Measurements from ENCODE around the gene ZNF708.
"Not testable (repeated sequence)": the region's sequence is repeated elsewhere in the genome, so short reads cannot be mapped to it uniquely, and the experiment has no call there.

ZNF708 gene

DNA sequence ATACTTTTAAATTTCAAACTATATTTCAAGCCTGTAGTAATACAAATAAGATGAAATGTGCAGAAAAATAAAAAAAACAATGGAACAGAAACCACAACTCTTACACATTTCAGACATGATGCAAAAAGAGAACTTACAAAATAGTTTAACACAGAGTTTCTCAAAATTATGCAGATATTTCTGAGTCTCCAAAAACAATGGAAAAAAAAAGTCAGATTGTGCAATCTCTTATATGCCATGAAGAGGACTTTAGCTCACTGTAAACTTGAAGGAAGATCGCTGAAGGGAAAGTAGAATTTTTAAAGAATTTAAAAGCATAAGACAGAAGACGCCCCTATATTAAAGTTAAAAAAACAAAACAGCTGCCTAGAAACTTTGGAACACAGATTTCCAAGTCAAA is 20.4 kb downstream of the ZNF708 start:
- H3K4me3 ChIP-seq (ENCODE audit: low read depth, low read length): no peak overlapping the region
- TF ChIP-seq, protein P1, sequence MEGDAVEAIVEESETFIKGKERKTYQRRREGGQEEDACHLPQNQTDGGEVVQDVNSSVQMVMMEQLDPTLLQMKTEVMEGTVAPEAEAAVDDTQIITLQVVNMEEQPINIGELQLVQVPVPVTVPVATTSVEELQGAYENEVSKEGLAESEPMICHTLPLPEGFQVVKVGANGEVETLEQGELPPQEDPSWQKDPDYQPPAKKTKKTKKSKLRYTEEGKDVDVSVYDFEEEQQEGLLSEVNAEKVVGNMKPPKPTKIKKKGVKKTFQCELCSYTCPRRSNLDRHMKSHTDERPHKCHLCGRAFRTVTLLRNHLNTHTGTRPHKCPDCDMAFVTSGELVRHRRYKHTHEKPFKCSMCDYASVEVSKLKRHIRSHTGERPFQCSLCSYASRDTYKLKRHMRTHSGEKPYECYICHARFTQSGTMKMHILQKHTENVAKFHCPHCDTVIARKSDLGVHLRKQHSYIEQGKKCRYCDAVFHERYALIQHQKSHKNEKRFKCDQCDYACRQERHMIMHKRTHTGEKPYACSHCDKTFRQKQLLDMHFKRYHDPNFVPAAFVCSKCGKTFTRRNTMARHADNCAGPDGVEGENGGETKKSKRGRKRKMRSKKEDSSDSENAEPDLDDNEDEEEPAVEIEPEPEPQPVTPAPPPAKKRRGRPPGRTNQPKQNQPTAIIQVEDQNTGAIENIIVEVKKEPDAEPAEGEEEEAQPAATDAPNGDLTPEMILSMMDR (IDR thresholded peaks at IDR 0.05; ENCODE audit: insufficient read depth, low read depth, low read length, missing control alignments): no peak
- no peak for DNase-seq (ENCODE audit: low read depth)

DNA sequence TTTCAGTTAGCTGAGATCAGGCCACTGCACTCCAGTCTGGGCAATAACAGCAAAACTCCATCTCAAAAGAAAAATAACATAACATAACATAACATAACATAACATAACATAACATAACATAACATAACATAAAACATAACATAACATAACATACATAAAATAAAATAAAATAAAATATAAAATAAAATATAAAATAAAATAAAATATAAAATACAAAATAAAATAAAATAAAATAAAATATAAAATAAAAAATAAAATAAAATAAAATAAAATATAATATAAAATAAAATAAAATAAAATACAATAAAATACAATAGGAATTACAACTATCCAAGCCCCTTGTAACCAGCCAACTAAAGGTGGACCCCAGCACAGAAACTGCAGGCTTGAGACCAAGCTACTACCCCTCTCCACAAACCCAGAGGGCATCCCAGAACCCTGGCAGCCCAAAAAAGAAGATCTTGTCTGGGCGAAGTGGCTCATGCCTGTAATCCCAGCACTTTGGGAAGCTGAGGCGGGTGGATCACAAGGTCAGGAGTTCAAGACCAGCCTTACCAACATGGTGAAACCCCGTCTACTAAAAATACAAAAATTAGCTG is 22.2 kb downstream of the ZNF708 start:
- not testable (repeated sequence) for H3K4me3 ChIP-seq (ENCODE audit: low read depth, low read length); DNase-seq (ENCODE audit: low read depth)

DNA sequence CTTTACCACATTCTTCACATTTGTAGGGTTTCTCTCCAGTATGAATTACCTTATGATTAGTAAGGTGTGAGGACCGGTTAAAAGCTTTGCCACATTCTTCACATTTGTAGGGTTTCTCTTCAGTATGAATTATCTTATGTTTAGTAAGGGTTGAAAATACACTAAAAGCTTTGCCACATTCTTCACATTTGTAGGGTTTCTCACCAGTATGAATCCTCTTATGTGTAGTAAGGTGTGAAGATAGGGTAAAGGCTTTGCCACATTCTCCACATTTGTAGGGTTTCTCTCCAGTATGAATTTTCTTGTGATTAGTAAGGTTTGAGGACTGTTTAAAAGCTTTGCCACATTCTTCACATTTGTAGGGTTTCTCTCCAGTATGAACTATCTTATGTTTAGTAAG is 35.4 kb downstream of the ZNF708 start:
- H3K4me3 ChIP-seq (ENCODE audit: low read depth, low read length); DNase-seq (ENCODE audit: low read depth): not testable (repeated sequence)

DNA sequence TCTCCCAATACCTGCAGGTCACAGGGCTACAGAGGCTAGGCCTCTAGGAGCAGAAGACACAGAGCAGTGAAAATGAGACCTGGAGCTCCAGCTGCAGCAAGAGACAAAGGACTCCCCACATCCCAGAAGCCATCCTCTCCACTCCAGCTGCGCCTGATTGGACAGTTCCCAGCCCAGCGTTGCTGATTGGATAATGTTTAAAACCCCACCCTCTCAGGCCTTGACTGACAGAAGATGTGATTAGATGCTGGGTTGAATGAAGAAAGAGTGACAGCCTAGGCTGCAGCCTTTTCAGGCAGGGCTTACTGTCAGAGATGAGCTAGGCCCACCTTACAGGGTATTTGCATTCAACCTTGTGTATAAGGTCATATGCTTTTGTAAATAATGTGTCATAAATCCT is 59.4 kb downstream of the ZNF708 start:
- no peak for DNase-seq (ENCODE audit: low read depth)
- no peak overlapping the region for H3K4me3 ChIP-seq (ENCODE audit: low read depth, low read length)
- TF ChIP-seq, protein P1 (IDR thresholded peaks at IDR 0.05; ENCODE audit: insufficient read depth, low read depth, low read length, missing control alignments): no peak

DNA sequence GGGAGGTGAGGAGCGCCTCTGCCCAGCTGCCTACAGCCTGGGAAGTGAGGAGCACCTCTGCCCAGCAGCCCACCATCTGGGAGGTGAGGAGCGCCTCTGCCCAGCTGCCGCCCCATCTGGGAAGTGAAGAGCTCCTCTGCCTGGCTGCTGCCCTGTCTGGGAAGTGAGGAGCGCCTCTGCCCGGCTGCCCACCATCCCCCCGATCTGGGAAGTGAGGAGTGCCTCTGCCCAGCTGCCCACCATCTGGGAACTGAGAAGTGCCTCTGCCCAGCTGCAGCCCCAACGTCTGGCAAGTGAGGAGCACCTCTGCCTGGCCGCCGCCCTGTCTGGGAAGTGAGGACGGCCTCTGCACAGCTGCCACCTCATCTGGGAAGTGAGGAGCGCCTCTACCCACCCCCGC is 64.3 kb downstream of the ZNF708 start:
- DNase-seq (ENCODE audit: low read depth): no peak
- TF ChIP-seq, protein P1 (IDR thresholded peaks at IDR 0.05; ENCODE audit: insufficient read depth, low read depth, low read length, missing control alignments): no peak
- no peak overlapping the region for H3K4me3 ChIP-seq (ENCODE audit: low read depth, low read length)

DNA sequence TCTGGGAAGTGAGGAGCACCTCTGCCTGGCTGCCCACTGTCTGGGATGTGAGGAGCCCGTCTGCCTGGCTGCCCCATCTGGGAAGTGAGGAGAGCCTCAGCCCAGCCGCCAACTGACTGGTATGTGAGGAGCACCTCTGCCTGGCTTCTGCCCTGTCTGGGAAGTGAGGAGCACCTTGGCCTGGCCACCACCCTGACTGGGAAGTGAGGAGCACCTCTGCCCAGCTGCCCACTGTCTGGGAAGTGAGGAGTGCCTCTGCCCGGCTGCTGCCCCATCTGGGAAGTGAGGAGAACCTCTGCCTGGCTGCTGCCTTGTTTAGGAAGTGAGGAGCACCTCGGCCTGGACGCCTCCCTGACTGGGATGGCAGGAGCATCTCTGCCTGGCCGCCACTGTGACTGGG is 64.8 kb downstream of the ZNF708 start:
- no peak for DNase-seq (ENCODE audit: low read depth)
- H3K4me3 ChIP-seq (ENCODE audit: low read depth, low read length): no peak overlapping the region
- TF ChIP-seq, protein P1 (IDR thresholded peaks at IDR 0.05; ENCODE audit: insufficient read depth, low read depth, low read length, missing control alignments): no peak

DNA sequence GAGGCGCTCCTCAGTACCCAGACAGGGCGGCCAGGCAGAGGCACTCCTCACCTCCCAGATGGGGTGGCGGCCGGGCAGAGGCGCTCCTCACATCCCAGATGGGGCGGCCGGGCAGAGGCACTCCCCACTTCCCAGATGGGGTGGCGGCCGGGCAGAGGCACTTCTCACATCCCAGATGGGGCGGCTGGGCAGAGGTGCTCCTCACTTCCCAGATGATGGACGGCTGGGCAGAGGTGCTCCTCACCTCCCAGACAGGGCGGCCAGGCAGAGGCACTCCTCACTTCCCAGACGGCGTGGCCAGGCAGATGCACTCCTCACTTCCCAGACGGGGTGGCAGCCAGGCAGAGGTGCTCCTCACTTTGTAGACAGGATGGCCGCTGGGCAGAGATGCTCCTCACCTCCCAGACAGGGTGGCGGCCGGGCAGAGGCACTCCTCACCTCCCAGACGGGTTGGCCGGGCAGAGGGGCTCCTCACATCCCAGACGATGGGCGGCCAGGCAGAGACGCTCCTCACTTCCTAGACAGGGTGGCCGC is 68.3 kb downstream of the ZNF708 start:
- not testable (repeated sequence) for DNase-seq (ENCODE audit: low read depth); H3K4me3 ChIP-seq (ENCODE audit: low read depth, low read length)

DNA sequence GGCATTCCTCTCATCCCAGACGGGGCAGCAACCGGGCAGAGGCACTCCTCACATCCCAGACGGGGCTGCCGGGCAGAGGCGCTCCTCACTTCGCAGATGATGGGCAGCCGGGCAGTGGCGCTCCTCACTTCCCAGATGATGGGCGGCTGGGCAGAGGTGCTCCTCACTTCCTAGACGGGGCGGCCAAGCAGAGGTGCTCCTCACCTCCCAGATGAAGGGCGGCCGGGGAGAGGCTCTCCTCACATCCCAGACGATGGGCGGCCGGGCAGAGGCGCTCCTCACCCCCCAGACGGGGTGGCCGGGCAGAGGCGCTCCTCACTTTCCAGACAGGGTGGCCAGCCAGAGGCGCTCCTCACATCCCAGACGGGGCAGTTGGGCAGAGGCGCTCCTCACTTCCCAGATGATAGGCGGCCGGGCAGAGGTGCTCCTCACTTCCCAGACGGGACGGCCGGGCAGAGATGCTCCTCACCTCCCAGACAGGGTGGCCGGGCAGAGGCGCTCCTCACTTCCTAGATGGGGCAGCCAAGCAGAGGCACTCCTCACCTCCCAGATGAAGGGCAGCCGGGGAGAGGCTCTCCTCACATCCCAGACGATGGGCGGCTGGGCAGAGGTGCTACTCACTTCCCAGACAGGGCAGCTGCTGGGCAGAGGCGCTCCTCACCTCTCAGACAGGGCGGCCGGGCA is 68.9 kb downstream of the ZNF708 start:
- no peak overlapping the region for H3K4me3 ChIP-seq (ENCODE audit: low read depth, low read length)
- DNase-seq (ENCODE audit: low read depth): no peak
- TF ChIP-seq, protein P1 (IDR thresholded peaks at IDR 0.05; ENCODE audit: insufficient read depth, low read depth, low read length, missing control alignments): no peak

DNA sequence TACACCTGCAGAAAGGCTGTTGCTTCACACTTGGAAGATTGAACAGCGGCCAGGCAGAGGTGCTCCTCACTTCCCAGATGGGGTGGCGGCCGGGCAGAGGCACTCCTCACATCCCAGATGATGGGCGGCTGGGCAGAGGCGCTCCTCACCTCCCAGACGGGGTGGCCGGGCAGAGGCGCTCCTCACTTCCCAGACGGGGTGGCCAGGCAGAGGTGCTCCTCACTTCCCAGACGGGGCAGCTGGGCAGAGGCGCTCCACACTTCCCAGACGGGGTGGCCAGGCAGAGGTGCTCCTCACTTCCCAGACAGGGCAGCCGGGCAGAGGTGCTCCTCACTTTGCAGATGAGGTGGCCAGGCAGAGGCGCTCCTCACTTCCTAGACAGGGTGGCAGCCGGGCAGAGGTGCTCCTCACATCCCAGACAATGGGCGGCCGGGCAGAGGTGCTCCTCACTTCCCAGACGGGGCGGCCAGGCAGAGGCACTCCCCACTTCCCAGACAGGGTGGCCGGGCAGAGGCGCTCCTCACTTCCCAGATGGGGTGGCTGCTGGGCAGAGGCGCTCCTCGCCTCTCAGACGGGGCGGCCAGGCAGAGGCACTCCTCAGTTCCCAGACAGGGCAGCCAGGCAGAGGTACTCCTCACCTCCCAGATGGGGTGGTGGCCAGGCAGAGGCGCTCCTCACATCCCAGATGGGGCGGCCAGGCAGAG is 69.6 kb downstream of the ZNF708 start:
- not testable (repeated sequence) for DNase-seq (ENCODE audit: low read depth); H3K4me3 ChIP-seq (ENCODE audit: low read depth, low read length)
